Measurements from ENCODE around the gene ZDHHC6. TPM values are rescaled to one million over a fixed set of nuclear protein-coding genes. Genes with fewer than 3 reads are reported as not detected.
A peak's percentile ranks its signal among the peaks of the same experiment; 100 is the strongest.

Gene ZDHHC6
- total and polyA plus RNA-seq, 10 of the 15 experiments (the other 5 are each of a cell fraction or from before 2014, with no cell fraction given) = 23.8 to 59.4 (median 35.6) TPM

GRCh38 chr10:112471878-112472487 lies 25.3 kb upstream of the ZDHHC6 start (continued):
- TF ChIP-seq SMC3 (IDR thresholded peaks at IDR 0.05; ENCODE audit: borderline replicate concordance, low read length) = peak; percentile 49; the same call in 1 of the 2 replicates
- no peak for TF ChIP-seq POLR2AphosphoS2 (IDR thresholded peaks at IDR 0.05; ENCODE audit: low read depth, low read length)
- TF ChIP-seq NR2F1 (conservative IDR thresholded peaks at IDR 0.05) = no peak
- TF ChIP-seq WRNIP1 (IDR thresholded peaks at IDR 0.05; ENCODE audit: borderline replicate concordance, low read depth, low read length) = no peak
- no peak for TF ChIP-seq JUNB (IDR thresholded peaks at IDR 0.05)
- TF ChIP-seq CEBPB (IDR thresholded peaks at IDR 0.05; ENCODE audit: borderline replicate concordance in 1 of 2, low read depth in 2 of 2, low read length in 2 of 2) = no peak
- peak; percentile 78 for TF ChIP-seq RAD21 (IDR thresholded peaks at IDR 0.05; ENCODE audit: insufficient read depth, low read depth, low read length)
- no peak for TF ChIP-seq SPI1 (IDR thresholded peaks at IDR 0.05; ENCODE audit: borderline replicate concordance, insufficient read depth, low read depth, low read length)
- no peak for TF ChIP-seq RELB (IDR thresholded peaks at IDR 0.05; ENCODE audit: low read depth)
- TF ChIP-seq IKZF1 (conservative IDR thresholded peaks at IDR 0.05) = no peak

- no peak for FAIRE-seq
- CTCF ChIA-PET = interaction anchor here (1.3 to 1.5 kb wide), 2 partner anchors 9 to 12 kb away, joined by 3 read pairs; no protein-coding TSS in a partner anchor
These were observed 20.9 kb upstream of the ZDHHC6 start for GRCh38 chr10:112467541-112468075.

More at GRCh38 chr10:112467541-112468075, 20.9 kb upstream of the ZDHHC6 start:
- ATAC-seq (no peak), DNase-seq (ENCODE audit: low read depth, low spot score) (no peak)
- intact Hi-C loops (cut with micrococcal nuclease; ENCODE audit: unreplicated experiment) = no loop called here
- H3K79me2 ChIP-seq (ENCODE audit: control insufficient read depth, insufficient read depth, low read length) = no peaks in the 10 kb centered on the region; the same call in 1 of the 2 replicates
- no peak overlapping the region for H3K9ac ChIP-seq (ENCODE audit: control insufficient read depth, insufficient read depth, low read length)
- H3K9me3 ChIP-seq (replicated peaks; ENCODE audit: control insufficient read depth, insufficient read depth, low read length) = peaks cover 3% of the 10 kb centered on the region; the same call in 1 of the 3 replicates
- ChIA-PET POLR2A (interaction anchor here (0.6 kb wide), 1 partner anchor 285 kb away, joined by 3 read pairs; no protein-coding TSS in a partner anchor), RAD21 (ENCODE audit: unreplicated experiment) (no interaction called here), SMC1A (ENCODE audit: uncharacterized antibody, unreplicated experiment) (interaction anchor here (0.9 kb wide), 1 partner anchor 33 kb away, joined by 3 read pairs; no protein-coding TSS in a partner anchor)
- no TSS peak for BruUV-seq (replicated peaks)
- no peaks in the 10 kb centered on the region for H3K27me3 ChIP-seq (replicated peaks in 1 of 2; ENCODE audit: control insufficient read depth in 2 of 2, insufficient read depth in 2 of 2, low read length in 1 of 2)
- WGBS (ENCODE audit: insufficient coverage, insufficient replicate concordance, low lambda C conversion rate, missing lambda C conversion rate) = 92% methylated on average over 1 of the region's 1 CpG
- no peak overlapping the region for H3K4me2 ChIP-seq (ENCODE audit: control insufficient read depth, insufficient read depth)
- no peaks in the 10 kb centered on the region for H3K4me1 ChIP-seq (ENCODE audit: control insufficient read depth, insufficient read depth, low read length)
- H4K20me1 ChIP-seq (ENCODE audit: control insufficient read depth, insufficient read depth) = no peaks in the 10 kb centered on the region
- peaks cover 2 to 21% of the 10 kb centered on the region in 2 experiments; a peak in 2 of 4 replicates for H3K36me3 ChIP-seq (ENCODE audit: control insufficient read depth in 2 of 2, insufficient read depth in 2 of 2, low read length in 1 of 2)
- no peak for TF ChIP-seq SIN3A (IDR thresholded peaks at IDR 0.05; ENCODE audit: low read depth, low read length)
- peak; percentile 66; the same call in 1 of the 2 replicates for TF ChIP-seq REST (IDR thresholded peaks at IDR 0.05; ENCODE audit: low read depth, low read length)
- no peak for TF ChIP-seq GATAD2B (conservative IDR thresholded peaks at IDR 0.05; ENCODE audit: low read depth)
- no peak for TF ChIP-seq DPF2 (IDR thresholded peaks at IDR 0.05)
- H3K4me3 ChIP-seq = no peak overlapping the region
- no peak overlapping the region for H2AFZ ChIP-seq (ENCODE audit: control insufficient read depth, low read depth, low read length)
- in situ Hi-C loops (cut with MboI) = no loop called here
- no peak overlapping the region for H3K27ac ChIP-seq (ENCODE audit: control insufficient read depth, insufficient read depth)
